Adrenal gland (tissue), 5 donors: ENCODE data around the gene PSAP.

Experiments
- CTCF ChIP-seq, 6 experiments: fragments of 450-650 bp in 4 of 6; fragments of 200-600 bp in 2 of 6; sonication (generic) in 1 of 6; IDR thresholded peaks; 1 replicate in 5 of 6; 2 replicates in 1 of 6; pipeline versions ENCODE4 v1.5.1 to v1.8.0; 2016 to 2021; ENCODE audit warnings: antibody characterized with exemption in 6 of 6, mild to moderate bottlenecking in 2 of 6, moderate library complexity in 1 of 6
- POLR2A ChIP-seq, 2 donors: fragments of 450-650 bp; IDR thresholded peaks; one replicate each; pipeline ENCODE4 v1.6.1; 2017; ENCODE audit warnings: antibody characterized with exemption in 2 of 2, mild to moderate bottlenecking in 2 of 2, moderate library complexity in 1 of 2
- donor health status: DM: no; HTN: no; CAD: no.

DNA sequence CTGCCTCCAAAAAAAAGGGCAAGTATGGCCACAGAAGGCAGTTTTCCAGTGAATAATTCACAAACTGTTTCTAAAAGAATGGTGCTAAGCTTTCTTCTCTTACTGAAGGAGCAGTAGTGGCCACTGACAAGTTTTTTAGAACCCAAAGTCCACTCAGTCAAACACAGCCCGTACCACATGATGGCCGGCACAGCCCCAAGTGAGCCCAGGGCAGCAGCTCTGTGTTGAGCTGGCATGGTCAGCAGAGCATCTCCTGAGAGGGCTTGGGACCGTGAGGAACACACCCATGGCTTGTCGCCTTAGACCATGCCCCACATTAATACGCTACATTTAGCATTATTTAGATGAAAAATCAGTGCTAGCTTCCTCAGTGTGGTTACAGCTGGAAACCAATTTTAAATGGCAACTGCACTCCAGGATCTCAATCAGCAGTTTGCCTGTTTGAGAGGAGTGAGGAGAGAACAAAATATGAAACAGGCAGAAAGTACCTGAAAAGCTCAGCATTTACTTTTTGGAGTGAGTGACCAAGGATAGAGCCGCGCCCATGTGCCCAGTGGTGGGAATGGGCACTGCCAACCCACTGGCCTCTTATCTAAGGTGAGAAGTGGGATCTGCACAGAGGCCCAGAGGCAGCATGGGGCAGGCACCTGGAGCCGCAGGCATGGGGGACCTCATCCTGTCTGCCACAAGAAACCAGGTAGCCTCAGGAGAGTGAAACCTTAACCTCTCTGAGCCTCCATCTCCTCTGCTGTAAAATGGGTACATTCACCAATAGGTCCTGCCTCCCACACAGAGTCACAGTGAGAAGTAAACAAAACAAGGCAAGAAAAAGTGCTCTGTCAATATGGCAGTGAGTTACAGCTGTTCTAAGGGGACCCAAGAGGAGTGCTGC, 17.4 kb downstream of the PSAP start:
- TF ChIP-seq CTCF (IDR thresholded peaks at IDR 0.05) (no peak), POLR2A (IDR thresholded peaks at IDR 0.05) (no peak)
